ENCODE measurements around the gene PLCB4.

GRCh38 chr20:9136114-9136513, 67.2 kb downstream of the PLCB4 start:
- TF ChIP-seq CTCF (conservative IDR thresholded peaks at IDR 0.05; ENCODE audit: low read length) (no peak), EZH2phosphoT487 (IDR thresholded peaks at IDR 0.05; ENCODE audit: borderline replicate concordance, low read depth, low read length) (no peak)

Measured in OCI-LY7 (cell line).